Neural cell (in vitro differentiated cells): ENCODE results near the gene TPST2. TPM values are rescaled to one million over a fixed set of nuclear protein-coding genes. Genes with fewer than 3 reads are reported as not detected.

ENCODE experiments used
- H2AFZ ChIP-seq: fragments of 200-600, 300-800 bp; sonication (generic), shearing (Covaris generic); 2 replicates; pipeline ENCODE4 v1.6.0; 2014; ENCODE audit warnings: low read depth, mild to moderate bottlenecking, antibody characterized with exemption, low read length, moderate library complexity
- H3F3A ChIP-seq: fragments of 200-600 bp; shearing (Covaris generic); 2 replicates; pipeline ENCODE4 v1.6.1; 2016; ENCODE audit warnings: mild to moderate bottlenecking, moderate library complexity, mixed read lengths, antibody characterized with exemption, low read length; ENCODE audit not compliant: insufficient read depth, poor library complexity, severe bottlenecking
- H3K27ac ChIP-seq: fragments of 200-600, 300-800 bp; sonication (generic), shearing (Covaris generic); 2 replicates; pipeline ENCODE4 v1.5.1; 2014; ENCODE audit warnings: mild to moderate bottlenecking, low read length, moderate library complexity
- H3K27me3 ChIP-seq: fragments of 300-800, 200-600 bp; sonication (generic), shearing (Covaris generic); 2 replicates; pipeline ENCODE4 v1.6.0; 2014; ENCODE audit warnings: mild to moderate bottlenecking, low read depth, low read length, moderate library complexity; ENCODE audit not compliant: insufficient read depth
- H3K36me3 ChIP-seq: fragments of 300-800, 200-600 bp; sonication (generic), shearing (Covaris generic); 2 replicates; pipeline ENCODE4 v1.5.1; 2014; ENCODE audit warnings: mild to moderate bottlenecking, antibody characterized with exemption, low read length, moderate library complexity; ENCODE audit not compliant: insufficient read depth
- H3K4me2 ChIP-seq: fragments of 300-800, 200-600 bp; sonication (generic), shearing (Covaris generic); 2 replicates; pipeline ENCODE4 v1.6.0; 2014; ENCODE audit warnings: mild to moderate bottlenecking, low read length
- H3K4me3 ChIP-seq: fragments of 300-800, 200-600 bp; sonication (generic), shearing (Covaris generic); 2 replicates; pipeline ENCODE4 v1.5.1; 2014; ENCODE audit warnings: mild to moderate bottlenecking, low read length, moderate library complexity
- H3K79me2 ChIP-seq: fragments of 200-600 bp; shearing (Covaris generic); replicated peaks from 2 replicates; pipeline ENCODE4 v1.6.0; 2014; ENCODE audit warnings: mild to moderate bottlenecking, low read length, moderate library complexity; ENCODE audit not compliant: insufficient read depth
- H3K9ac ChIP-seq: fragments of 300-800, 200-600 bp; sonication (generic), shearing (Covaris generic); 2 replicates; pipeline ENCODE4 v1.6.1; 2016; ENCODE audit warnings: mild to moderate bottlenecking, low read length, mixed read lengths
- H3K9me2 ChIP-seq: fragments of 200-600 bp; shearing (Covaris generic); 2 replicates; pipeline ENCODE4 v1.6.1; 2016; ENCODE audit warnings: mild to moderate bottlenecking, low read length, mixed read lengths; ENCODE audit not compliant: insufficient read depth
- H3K9me3 ChIP-seq: fragments of 200-600, 300-800 bp; sonication (generic), shearing (Covaris generic); 2 replicates; pipeline ENCODE4 v1.6.1; 2016; ENCODE audit warnings: mild to moderate bottlenecking, mixed run types, low read length, moderate library complexity, mixed read lengths
- H4K20me1 ChIP-seq: fragments of 200-600 bp; shearing (Covaris generic); 2 replicates; pipeline ENCODE4 v1.6.1; 2016; ENCODE audit warnings: mild to moderate bottlenecking, mixed run types; ENCODE audit not compliant: insufficient read depth
- CTCF ChIP-seq: fragments of 450-650 bp; IDR thresholded peaks from 2 replicates; pipeline ENCODE4 v1.5.1; 2014; ENCODE audit warnings: antibody characterized with exemption, mild to moderate bottlenecking, moderate library complexity; ENCODE audit not compliant: poor library complexity, severe bottlenecking
- EP300 ChIP-seq: fragments of 450-650 bp; conservative IDR thresholded peaks from 2 replicates; pipeline ENCODE4 v1.6.1; 2014; ENCODE audit warnings: antibody characterized with exemption, mild to moderate bottlenecking, moderate library complexity; ENCODE audit not compliant: poor library complexity, severe bottlenecking
- MXI1 ChIP-seq: fragments of 450-650 bp; conservative IDR thresholded peaks from 2 replicates; pipeline ENCODE4 v1.6.1; 2014; ENCODE audit warnings: antibody characterized with exemption, mild to moderate bottlenecking; ENCODE audit not compliant: poor library complexity, severe bottlenecking
- RAD21 ChIP-seq: fragments of 450-650 bp; conservative IDR thresholded peaks from 2 replicates; pipeline ENCODE4 v1.6.1; 2014; ENCODE audit warnings: antibody characterized with exemption, mild to moderate bottlenecking, moderate library complexity
- REST ChIP-seq: IDR thresholded peaks from 2 replicates; pipeline ENCODE4 v1.6.1; 2012; ENCODE audit warnings: borderline replicate concordance
- TAF1 ChIP-seq: IDR thresholded peaks from 2 replicates; pipeline ENCODE4 v1.6.1; 2012; ENCODE audit warnings: low read depth
- polyA plus RNA-seq: library from polyadenylated mRNA; depleted of rRNA; stranded (reverse); fragments of >200 nt; gene quantifications from 2 replicates; pipeline ENCODE4 v1.2.3, GENCODE V29; 2014

Gene TPST2
- polyA plus RNA-seq, 1 donor from 2014 or later = 16.6 TPM

DNA sequence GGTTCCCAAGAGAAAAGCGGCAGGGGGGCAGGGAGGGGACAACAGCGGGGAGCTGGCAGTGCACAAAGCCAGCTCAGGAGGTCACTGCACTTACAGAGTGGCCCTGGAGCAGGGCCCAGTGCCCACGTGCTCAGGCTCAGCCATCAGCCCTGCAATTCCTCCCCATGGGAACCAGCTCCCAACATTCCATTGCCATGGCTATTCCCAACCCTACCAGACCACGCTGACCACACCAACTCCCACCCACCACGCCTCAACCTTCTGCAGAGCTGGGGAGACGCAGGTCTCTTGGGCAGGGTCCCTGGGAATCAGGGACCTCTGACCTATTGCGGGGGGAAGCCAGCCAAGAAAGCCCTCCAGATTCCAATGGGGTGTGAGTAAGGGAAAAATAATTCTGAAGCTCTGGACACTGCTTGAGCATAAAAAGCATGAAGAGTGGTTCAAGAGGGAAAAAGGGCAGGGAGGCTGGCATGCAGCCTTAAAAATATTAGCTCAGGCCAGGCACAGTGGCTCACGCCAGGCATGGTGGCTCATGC is 39.4 kb downstream of the TPST2 start:
- no peaks in the 10 kb centered on the region for H3K27me3 ChIP-seq
- H3K9ac ChIP-seq = no peak overlapping the region
- no peaks in the 10 kb centered on the region for H4K20me1 ChIP-seq
- no peaks in the 10 kb centered on the region for H3K9me2 ChIP-seq
- no peaks in the 10 kb centered on the region for H3F3A ChIP-seq
- no peak overlapping the region for H3K27ac ChIP-seq
- no peak overlapping the region for H3K4me3 ChIP-seq
- H3K9me3 ChIP-seq = no peaks in the 10 kb centered on the region
- TF ChIP-seq EP300 = no peak
- no peaks in the 10 kb centered on the region for H3K79me2 ChIP-seq
- no peak overlapping the region for H3K4me2 ChIP-seq
- H2AFZ ChIP-seq = no peak overlapping the region
- H3K36me3 ChIP-seq = no peaks in the 10 kb centered on the region

GRCh38 chr22:26549902-26550497 is 39.9 kb downstream of the TPST2 start:
- no peak overlapping the region for H3K9ac ChIP-seq
- no peaks in the 10 kb centered on the region for H3K9me3 ChIP-seq
- no peaks in the 10 kb centered on the region for H3K9me2 ChIP-seq
- H2AFZ ChIP-seq = no peak overlapping the region
- H3K36me3 ChIP-seq = no peaks in the 10 kb centered on the region
- H4K20me1 ChIP-seq = no peaks in the 10 kb centered on the region
- TF ChIP-seq MXI1 = no peak
- no peak for TF ChIP-seq EP300
- no peak for TF ChIP-seq RAD21
- no peak for TF ChIP-seq CTCF
- no peak overlapping the region for H3K27ac ChIP-seq
- H3F3A ChIP-seq = no peaks in the 10 kb centered on the region
- no peak overlapping the region for H3K4me3 ChIP-seq
- H3K79me2 ChIP-seq = no peaks in the 10 kb centered on the region
- H3K27me3 ChIP-seq = no peaks in the 10 kb centered on the region
- no peak overlapping the region for H3K4me2 ChIP-seq

DNA sequence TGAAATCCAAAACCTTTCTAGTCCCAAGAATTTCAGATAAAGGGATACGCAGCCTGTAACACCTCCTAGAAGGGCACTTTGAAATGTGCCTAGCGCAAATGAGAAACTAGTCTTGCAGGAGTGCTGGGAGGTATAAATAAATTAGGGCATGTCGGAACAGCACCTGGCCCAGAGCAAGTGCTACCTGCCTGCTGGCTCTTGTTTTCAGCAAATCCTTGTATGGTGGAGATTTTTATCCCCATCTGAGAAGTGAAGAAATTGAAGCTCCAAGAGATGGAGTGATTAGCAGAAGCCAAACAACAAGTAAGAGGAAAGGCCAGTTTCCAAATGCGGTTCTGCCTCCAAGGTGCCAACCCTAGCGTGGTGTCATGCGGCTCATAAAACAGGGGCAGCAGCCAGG is 40.9 kb downstream of the TPST2 start:
- Histone ChIP-seq H3K9me2 (no peaks in the 10 kb centered on the region), H3K36me3 (no peaks in the 10 kb centered on the region), H3F3A (no peaks in the 10 kb centered on the region), H3K4me3 (no peak overlapping the region), H2AFZ (no peak overlapping the region), H3K79me2 (no peaks in the 10 kb centered on the region), H3K9me3 (no peaks in the 10 kb centered on the region), H4K20me1 (no peaks in the 10 kb centered on the region), H3K27ac (no peak overlapping the region), H3K4me2 (no peak overlapping the region), H3K27me3 (no peaks in the 10 kb centered on the region), H3K9ac (no peak overlapping the region)
- TF ChIP-seq CTCF (no peak), REST (no peak), TAF1 (no peak)
